NCI-H748 (cell line): ENCODE data around the gene TEX47.

Source experiments
- DNase-seq: peaks from one replicate; lab custom pipeline; 2025; ENCODE audit not compliant: unreplicated experiment; lab: John Stamatoyannopoulos, UW

TEX47 gene

DNA sequence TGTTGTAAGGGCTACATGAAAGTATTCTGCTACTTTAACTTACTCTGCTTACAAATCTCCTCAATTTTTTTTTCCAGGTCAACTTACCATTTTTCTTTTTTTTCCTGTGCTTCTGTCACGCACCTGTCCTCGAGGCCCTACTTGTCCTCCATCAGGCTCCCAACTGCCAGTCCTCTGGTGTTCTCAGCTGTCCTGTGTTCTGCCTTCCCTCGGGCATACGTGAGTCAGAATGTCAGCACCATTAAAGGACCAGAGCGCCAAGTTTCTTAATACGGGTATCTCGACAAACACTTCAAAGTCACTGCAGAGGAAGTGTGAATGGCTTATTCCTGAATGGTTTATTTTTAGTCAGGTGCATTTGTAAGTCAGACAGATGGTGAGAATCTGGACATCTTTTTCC is at the start of gene TEX47:
TSS of gene TEX47 (minus strand) at position 185 of the 400 bp plus-strand sequence. CDS start 795 bp downstream, outside the sequence.
- no peak for DNase-seq

DNA sequence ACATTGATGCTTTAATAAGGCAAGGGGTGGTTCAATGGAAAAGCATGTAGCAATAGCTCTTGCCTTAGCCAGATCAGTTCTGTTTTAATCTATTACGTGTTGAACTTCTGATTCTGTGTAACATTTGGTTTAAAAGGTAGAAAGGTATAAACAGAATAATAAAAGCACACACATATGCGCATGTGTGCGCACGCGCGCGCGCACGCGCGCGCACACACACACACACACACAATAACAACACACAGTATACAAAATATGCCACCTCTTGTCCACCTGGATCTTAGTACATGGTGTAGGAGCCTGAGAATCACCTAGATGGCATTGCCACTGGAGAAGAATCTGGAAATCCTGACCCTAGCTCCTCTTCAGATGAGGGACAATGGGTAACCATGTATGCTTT is 49.6 kb upstream of the TEX47 start:
- no peak for DNase-seq

DNA sequence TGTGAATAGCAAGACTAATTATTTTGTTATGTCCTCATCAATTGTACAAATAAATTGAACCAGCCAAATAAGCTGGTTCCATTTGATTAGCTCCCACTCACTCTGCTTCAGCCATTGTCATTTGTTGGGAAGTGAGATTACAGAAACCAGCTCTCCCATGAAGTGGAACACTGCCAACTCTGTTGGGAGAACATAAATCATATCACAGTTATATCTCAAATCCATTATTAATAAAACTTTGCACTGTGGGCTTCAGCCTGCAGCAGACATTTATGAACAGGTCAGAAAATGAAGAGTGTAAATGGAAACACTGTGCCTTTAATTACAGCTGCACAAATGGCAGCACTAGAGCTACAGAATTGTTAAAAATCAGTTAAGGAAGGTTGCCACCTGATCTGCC is 46.7 kb upstream of the TEX47 start:
- no peak for DNase-seq

DNA sequence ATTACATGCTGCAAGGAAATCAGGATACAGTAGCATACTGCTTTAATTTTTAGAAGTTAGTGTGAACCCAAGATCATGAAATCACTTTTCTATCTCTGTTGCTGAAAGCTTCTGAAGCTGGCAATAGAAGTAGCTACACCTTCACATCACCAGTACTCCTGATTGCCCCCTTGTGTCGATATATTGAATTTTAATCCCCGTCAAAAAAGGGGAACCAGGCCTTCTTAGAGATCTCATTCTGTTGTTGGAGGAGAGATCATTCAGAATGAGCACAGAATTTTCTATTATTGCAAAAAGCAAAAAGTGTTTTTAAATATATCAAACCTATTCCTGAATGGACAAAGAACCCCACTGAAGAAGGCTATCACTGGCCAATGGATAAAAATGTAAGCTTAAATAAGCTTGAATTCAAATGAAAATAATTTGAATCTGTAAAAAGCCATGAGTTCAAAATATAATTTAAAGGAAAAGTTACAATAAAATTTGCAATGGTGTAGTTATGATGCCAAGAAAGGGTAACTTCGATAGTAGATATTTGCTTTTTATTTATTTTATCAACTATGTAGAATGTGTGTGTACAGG is 39.7 kb upstream of the TEX47 start:
- peak; percentile 41 for DNase-seq

GRCh38 chr7:88826222-88826621 is 30.7 kb upstream of the TEX47 start:
- DNase-seq = no peak

GRCh38 chr7:88818552-88818951 is 23.0 kb upstream of the TEX47 start:
- no peak for DNase-seq

DNA sequence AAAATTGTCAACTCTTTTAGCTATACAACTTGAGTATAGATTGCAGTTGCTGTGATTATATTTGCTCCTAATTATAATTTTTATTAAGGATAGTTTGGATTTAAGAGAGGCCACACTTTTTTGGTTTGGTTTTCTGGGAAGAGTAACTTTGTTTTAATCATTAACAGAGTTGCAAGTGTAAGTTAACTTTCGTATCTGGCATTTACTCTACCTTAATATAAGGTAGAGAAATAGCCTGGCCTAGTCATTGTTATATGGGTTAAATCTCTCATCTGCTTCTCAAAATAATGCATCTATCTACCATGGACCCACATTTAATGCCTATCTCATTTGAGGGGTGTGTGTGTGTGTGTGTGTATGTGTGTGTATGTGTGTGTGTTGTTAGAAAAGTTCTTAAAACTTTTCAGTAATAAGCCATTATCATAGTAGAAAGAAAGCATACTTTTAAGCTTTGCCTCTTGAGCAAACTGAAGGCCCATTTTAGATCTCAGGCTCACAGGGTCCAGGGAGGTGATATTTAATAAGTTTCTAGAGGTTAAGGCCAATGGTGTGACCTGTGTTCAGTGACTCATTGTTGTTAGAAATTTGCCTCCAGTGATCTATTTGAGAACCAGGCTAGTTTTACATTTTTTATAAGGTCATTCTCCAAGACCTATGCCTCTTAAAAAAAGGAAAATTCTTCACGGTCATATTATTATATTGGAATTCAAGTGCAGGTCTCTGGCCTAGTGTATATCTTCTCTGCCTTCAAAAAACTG is 10.9 kb upstream of the TEX47 start:
- DNase-seq = no peak

DNA sequence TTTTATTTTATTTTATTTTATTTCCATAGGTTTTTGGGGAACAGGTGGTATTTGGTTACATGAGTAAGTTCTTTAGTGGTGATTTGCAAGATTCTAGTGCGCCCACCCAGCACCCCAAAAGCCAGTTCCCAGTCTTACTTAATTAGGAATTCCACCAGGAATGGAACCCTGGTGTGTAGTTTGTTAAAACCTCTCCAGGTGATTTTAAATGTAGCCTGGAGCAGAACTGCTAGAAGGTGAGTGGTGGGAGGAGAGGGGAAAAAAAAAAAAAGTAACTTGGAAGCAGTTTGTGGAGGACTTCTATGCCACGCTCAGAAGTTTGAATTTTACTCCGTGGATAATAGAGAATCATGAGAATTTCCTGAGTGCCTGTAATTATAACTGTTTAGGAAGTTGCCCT is 5.5 kb upstream of the TEX47 start:
- no peak for DNase-seq

DNA sequence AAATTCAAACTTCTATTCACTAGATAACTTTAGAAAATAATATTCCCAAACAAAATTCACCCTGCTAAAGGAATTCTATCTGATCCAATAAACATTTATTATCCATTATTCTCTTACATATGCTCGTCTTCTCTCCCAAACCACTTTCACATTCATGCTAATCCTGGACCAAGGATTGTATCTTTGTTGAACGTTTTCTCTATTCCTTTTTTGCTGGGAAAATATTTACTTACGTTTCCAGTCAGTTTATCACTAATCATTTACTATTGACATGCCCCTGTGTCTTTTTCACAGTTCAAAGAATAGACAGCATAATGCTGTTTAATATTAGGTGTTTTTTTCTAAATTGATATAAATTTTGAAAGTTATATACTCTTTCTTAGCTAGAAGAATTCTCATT is 3.2 kb downstream of the TEX47 start:
- no peak for DNase-seq

DNA sequence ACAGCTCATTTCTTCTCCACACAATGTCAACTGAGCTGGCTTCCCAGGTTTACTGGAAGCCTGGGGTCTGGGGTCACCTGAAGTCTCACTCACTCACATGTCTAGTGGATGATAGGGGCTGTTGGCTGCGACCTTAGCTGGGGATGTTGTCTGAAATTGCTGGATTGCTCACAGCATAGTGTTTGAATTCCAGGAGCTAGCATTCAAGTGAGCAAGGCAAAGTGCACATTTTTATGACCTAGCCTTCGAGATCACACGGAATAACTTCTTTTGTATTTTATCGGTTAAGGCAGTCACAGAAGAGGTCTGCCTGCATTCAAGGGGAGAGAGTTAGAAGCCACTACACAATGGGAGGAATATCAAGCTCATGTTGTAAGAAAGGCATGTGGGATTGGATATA is 3.6 kb downstream of the TEX47 start:
- no peak for DNase-seq

DNA sequence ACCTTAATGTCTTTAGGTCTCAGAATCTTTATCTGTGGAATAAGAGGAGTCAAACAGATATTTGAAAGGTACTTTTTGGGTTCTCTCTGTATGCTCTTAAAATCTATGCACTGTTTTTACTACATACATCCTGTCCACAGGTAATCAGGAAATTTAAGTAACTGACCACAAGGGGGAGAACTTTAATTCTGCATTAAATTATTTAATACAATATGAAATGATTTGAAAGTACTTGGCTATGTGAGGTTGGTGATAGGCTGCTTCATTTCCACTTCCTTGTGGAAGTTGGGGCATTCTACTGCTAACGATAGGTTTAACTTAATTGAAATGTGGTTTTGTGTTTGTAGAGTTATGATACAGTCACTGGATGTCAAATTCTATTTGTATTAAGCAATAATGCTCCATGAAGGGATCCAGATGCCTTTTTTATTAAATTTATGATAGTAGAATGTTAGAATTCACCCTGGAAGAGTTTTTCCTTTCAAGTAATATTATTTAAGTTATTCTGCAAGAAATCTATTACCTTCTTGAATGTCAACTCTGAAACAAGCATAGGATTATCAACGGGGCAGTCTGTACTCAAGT is 6.0 kb downstream of the TEX47 start:
- DNase-seq = peak; percentile 48

DNA sequence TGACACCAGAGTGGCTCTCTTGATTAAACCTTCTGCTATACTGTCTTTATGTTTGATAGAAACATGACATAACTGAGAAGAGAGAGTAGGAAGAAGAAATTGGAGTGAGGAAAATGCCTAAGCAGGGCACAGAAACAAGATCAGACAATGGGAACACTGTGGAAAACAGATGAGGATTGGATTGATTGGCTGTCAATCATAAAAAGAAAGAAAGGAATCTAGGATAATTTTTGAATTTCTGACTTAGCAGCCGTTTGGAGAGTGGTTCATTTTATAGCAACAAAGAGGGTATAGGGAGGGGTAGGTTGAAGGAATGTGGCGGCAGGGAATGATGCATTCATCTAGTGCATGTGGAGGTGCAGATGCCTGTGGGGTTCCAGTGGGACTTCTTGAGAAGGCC is 7.8 kb downstream of the TEX47 start:
- no peak for DNase-seq

GRCh38 chr7:88775838-88776237 is 19.7 kb downstream of the TEX47 start:
- DNase-seq = no peak

GRCh38 chr7:88772776-88773175 is 22.8 kb downstream of the TEX47 start:
- DNase-seq = no peak

- DNase-seq = no peak
Observed at GRCh38 chr7:88771417-88771816, 24.1 kb downstream of the TEX47 start.

DNA sequence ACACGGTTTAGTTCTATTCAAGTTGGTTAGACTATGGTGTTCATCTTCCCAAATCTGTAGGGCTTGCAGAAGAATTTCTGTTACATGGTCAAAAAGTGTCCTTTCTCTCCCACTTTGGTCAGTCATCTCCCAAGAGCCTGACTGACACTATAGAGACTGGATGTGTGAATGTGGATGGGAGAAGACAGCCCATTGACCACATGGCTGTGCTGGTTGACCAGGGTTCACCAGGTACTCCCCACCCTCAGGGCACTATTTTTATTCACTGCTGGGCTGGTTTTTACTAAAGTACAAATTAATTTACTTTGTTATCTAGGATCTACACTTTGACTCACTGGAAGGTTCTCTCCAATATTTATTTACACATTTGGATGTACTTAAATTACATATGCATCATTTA is 33.8 kb downstream of the TEX47 start:
- no peak for DNase-seq

DNA sequence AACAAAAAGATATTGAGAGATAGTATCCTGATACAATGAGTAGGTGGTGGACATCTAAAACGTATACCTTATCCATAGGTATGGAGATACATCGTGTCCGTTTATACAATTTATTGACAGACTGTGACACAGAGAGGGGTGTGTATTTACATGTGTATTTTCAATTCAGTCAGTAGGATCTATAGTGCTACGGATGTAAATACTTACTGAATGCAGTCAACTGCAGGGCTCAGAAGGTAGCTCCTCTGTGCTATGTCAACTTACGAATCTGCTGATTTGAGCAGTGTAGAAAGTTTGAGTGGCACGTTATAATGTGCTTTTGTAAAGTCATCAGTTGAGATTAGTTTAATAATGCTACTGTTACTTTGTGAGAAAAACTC is 35.4 kb downstream of the TEX47 start:
- no peak for DNase-seq

GRCh38 chr7:88759230-88760135 is 36.1 kb downstream of the TEX47 start, which contains the start of gene ZNF804B:
ZNF804B (plus strand) TSS chr7:88759700; CDS start chr7:88759977, 277 bp downstream.
- DNase-seq = peak; percentile 69

GRCh38 chr7:88758381-88759229 is 36.9 kb downstream of the TEX47 start:
- peak; percentile 67 for DNase-seq

DNA sequence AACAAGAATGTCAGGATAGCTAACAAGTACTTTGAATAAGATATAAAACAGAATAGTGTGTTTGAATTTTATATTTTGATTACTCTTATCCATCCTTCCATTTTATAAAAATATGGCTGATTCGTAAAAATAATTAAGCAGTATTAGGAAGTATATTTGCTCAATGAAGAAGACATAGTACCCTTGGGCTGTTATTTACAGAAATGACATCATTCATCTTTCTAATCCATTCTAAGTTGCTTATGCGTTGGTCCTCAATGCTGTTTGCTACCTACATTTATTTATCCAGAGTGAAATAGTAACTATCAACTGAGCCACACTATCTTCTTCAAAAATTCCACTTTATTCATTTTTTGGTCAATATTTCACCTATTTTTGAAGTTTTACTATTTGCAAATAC is 38.2 kb downstream of the TEX47 start:
- DNase-seq = peak; percentile 13
